Endothelial cell of umbilical vein (primary cell): ENCODE measurements around the gene DNAAF5. TPM values are rescaled to one million over a fixed set of nuclear protein-coding genes. Genes with fewer than 3 reads are reported as not detected.

ENCODE experiments used
- BruUV-seq: library from RNA; stranded (reverse); fragments of 400-500 nt; replicated peaks from 2 replicates; lab custom pipeline; 2021; lab: Mats Ljungman, UMichigan
- CTCF ChIA-PET: fragments of 300-600, 350-600 bp; sonication (Branson Sonifier 250); formaldehyde crosslinking; loops from one replicate; lab custom pipeline; 2021; ENCODE audit warnings: antibody characterized with exemption, inconsistent platforms; lab: Charles Lee
- POLR2A ChIA-PET: fragments of 300-600, 350-600 bp; sonication (Branson Sonifier 250); formaldehyde crosslinking; loops from one replicate; lab custom pipeline; 2021; ENCODE audit warnings: antibody characterized with exemption, inconsistent platforms; lab: Charles Lee
- DNase-seq: peaks from one replicate; pipeline ENCODE4 v3.0.0-alpha.2; 2011; ENCODE audit warnings: low read depth, low spot score
- FAIRE-seq: peaks from 2 replicates; lab custom pipeline; 2011; peaks lifted over from hg19 to GRCh38; lab: Jason Lieb, UNC
- H2AFZ ChIP-seq: 2 replicates; pipeline ENCODE4 v1.6.0; 2012; ENCODE audit warnings: low read depth, low read length, control low read depth, inconsistent platforms
- H3K27ac ChIP-seq: 2 replicates; pipeline ENCODE4 v1.5.1; 2011; ENCODE audit warnings: low read depth, mild to moderate bottlenecking, control low read depth, low read length, moderate library complexity; ENCODE audit not compliant: insufficient read depth
- H3K27me3 ChIP-seq, 2 experiments: 2 replicates each; pipeline versions ENCODE4 v1.6.0 to v1.6.1; 2011; ENCODE audit warnings: low read length in 2 of 2, mixed read lengths in 1 of 2; ENCODE audit not compliant: control insufficient read depth in 2 of 2, insufficient read depth in 2 of 2
- H3K36me3 ChIP-seq, 2 experiments: 2 replicates in 1 of 2; 3 replicates in 1 of 2; pipeline ENCODE4 v1.5.1; 2011; ENCODE audit warnings: low read length in 2 of 2, mild to moderate bottlenecking in 1 of 2, moderate library complexity in 1 of 2; ENCODE audit not compliant: control insufficient read depth in 2 of 2, insufficient read depth in 2 of 2; ENCODE audit errors: extremely low read depth in 1 of 2
- H3K4me1 ChIP-seq: 3 replicates; pipeline ENCODE4 v1.5.1; 2011; ENCODE audit warnings: mild to moderate bottlenecking, low read length; ENCODE audit not compliant: control insufficient read depth, insufficient read depth; ENCODE audit errors: extremely low read depth
- H3K4me2 ChIP-seq: 2 replicates; pipeline ENCODE4 v1.6.1; 2011; ENCODE audit warnings: low read length, control low read depth, mixed read lengths; ENCODE audit not compliant: insufficient read depth
- H3K4me3 ChIP-seq, 3 experiments: fragments of 200-600 bp in 1 of 3; sonication (generic), shearing (Covaris generic) in 1 of 3; replicated peaks in 1 of 3; 2 replicates each; pipeline ENCODE4 v1.5.1; 2011 to 2016; ENCODE audit warnings: control low read depth in 3 of 3, low read length in 3 of 3, mild to moderate bottlenecking in 2 of 3, inconsistent platforms in 1 of 3, low read depth in 1 of 3, moderate library complexity in 1 of 3; ENCODE audit not compliant: insufficient read depth in 1 of 3
- H3K79me2 ChIP-seq: 2 replicates; pipeline ENCODE4 v1.6.0; 2012; ENCODE audit warnings: low read length, inconsistent platforms; ENCODE audit not compliant: control insufficient read depth, insufficient read depth
- H3K9ac ChIP-seq: replicated peaks from 2 replicates; pipeline ENCODE3; 2011; ENCODE audit warnings: low read length, control low read depth; ENCODE audit not compliant: insufficient read depth; ENCODE audit errors: extremely low read depth
- H3K9me1 ChIP-seq: replicated peaks from 3 replicates; pipeline ENCODE4 v1.6.0; 2011; ENCODE audit warnings: mild to moderate bottlenecking, low read length; ENCODE audit not compliant: control insufficient read depth, insufficient read depth; ENCODE audit errors: extremely low read depth
- H3K9me3 ChIP-seq: replicated peaks from 2 replicates; pipeline ENCODE4 v1.5.1; 2012; ENCODE audit warnings: low read length, inconsistent platforms; ENCODE audit not compliant: control insufficient read depth, insufficient read depth
- H4K20me1 ChIP-seq: replicated peaks from 2 replicates; pipeline ENCODE3; 2011; ENCODE audit warnings: mild to moderate bottlenecking, low read length; ENCODE audit not compliant: control insufficient read depth, insufficient read depth; ENCODE audit errors: extremely low read depth
- EZH2 ChIP-seq: IDR thresholded peaks from 2 replicates; pipeline ENCODE4 v1.6.1; 2012; ENCODE audit warnings: borderline replicate concordance, low read depth, mild to moderate bottlenecking, moderate library complexity, low read length, inconsistent platforms; ENCODE audit not compliant: severe bottlenecking
- FOS ChIP-seq: IDR thresholded peaks from 2 replicates; pipeline ENCODE4 v1.6.1; 2011; ENCODE audit warnings: mild to moderate bottlenecking, low read length, moderate library complexity, borderline replicate concordance; ENCODE audit not compliant: insufficient read depth
- GATA2 ChIP-seq: IDR thresholded peaks from 2 replicates; pipeline ENCODE4 v1.7.0; 2011; ENCODE audit warnings: low read depth, mild to moderate bottlenecking, moderate library complexity, mixed read lengths, low read length; ENCODE audit not compliant: insufficient read length, insufficient read depth
- JUN ChIP-seq: IDR thresholded peaks from 2 replicates; pipeline ENCODE4 v1.6.1; 2011; ENCODE audit warnings: borderline replicate concordance, low read depth; ENCODE audit not compliant: insufficient read length, insufficient read depth
- MYC ChIP-seq: IDR thresholded peaks from one replicate; pipeline ENCODE4 v1.6.1; 2011; ENCODE audit warnings: mild to moderate bottlenecking, low read depth, low read length
- POLR2A ChIP-seq: IDR thresholded peaks from 2 replicates; pipeline ENCODE4 v1.6.1; 2012; ENCODE audit warnings: low read depth, mild to moderate bottlenecking, control low read depth, low read length
- POLR2AphosphoS5 ChIP-seq: IDR thresholded peaks from 2 replicates; pipeline ENCODE4 v1.6.1; 2012; ENCODE audit warnings: low read depth, mild to moderate bottlenecking, control low read depth, low read length, moderate library complexity; ENCODE audit not compliant: insufficient read depth
- dilution Hi-C: fragments of 300-500 bp; cut with MboI; formaldehyde crosslinking; loops from one replicate; pipeline ENCODE4 v1.15.0; 2019; ENCODE audit warnings: low sequenced_read_pairs; ENCODE audit not compliant: extremely low pct_ligation_motif_present
- intact Hi-C: fragments of 100-400 bp; cut with micrococcal nuclease; formaldehyde crosslinking; loops from one replicate; pipeline ENCODE4 v1.10.0; 2022
- polyA plus RNA-seq, 4 experiments: library from polyadenylated mRNA; depleted of rRNA in 3 of 4; stranded (reverse) in 3 of 4; unstranded in 1 of 4; fragments of >200 nt; gene quantifications; 2 replicates each; pipeline versions ENCODE4 v1.2.1 to v1.2.3, GENCODE V29; 2011 to 2012; ENCODE audit warnings: missing spikeins in 1 of 4
- total RNA-seq: library from RNA; stranded (reverse); gene quantifications from 2 replicates; pipeline ENCODE4 v1.2.3, GENCODE V29; 2021
- TF ChIP-seq, protein P1 (sequence below), 2 donors: IDR thresholded peaks; 1 replicate in 1 of 2; 2 replicates in 1 of 2; pipeline ENCODE4 v1.5.1; 2011; ENCODE audit warnings: low read length in 2 of 2, mild to moderate bottlenecking in 2 of 2, moderate library complexity in 2 of 2, control low read depth in 1 of 2, inconsistent platforms in 1 of 2, low read depth in 1 of 2; ENCODE audit not compliant: insufficient read depth in 1 of 2; ENCODE audit errors: extremely low read depth in 1 of 2
- TF ChIP-seq, protein P2 (sequence below): IDR thresholded peaks from 2 replicates; pipeline ENCODE4 v1.6.1; 2011; ENCODE audit not compliant: insufficient read depth, insufficient read length

DNAAF5 gene
- total and polyA plus RNA-seq, 2 donors (not counting 3 experiments of a cell fraction or from before 2014, with no cell fraction given), result 49.3 to 65.5 TPM

DNA sequence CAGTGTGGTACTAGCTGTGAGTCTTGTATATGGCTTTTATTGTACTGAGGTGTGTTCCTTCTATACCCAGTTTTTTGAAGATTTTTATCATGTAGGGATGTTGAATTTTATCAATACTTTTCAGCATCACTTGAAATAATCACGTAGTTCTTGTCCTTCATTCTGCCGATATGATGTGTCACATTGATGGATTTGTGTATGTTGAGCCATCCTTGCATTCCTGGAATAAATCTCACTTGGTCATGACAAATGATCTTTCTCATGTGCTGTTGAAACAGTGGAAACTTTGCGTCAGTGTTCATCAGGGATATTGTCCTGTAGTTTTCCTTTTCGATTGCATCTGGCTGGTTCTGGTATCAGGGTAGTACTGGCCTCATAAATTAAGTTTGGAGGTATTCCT, 7.7 kb downstream of the DNAAF5 start:
- Histone ChIP-seq H3K36me3 (peaks cover 0 to 21% of the 10 kb centered on the region in 2 experiments), H3K4me3 (no peak overlapping the region), H3K9me3 (peaks cover 4% of the 10 kb centered on the region), H2AFZ (no peak overlapping the region), H4K20me1 (no peaks in the 10 kb centered on the region), H3K27me3 (no peaks in the 10 kb centered on the region), H3K79me2 (peaks cover 81% of the 10 kb centered on the region), H3K9ac (no peak overlapping the region), H3K9me1 (no peaks in the 10 kb centered on the region), H3K4me1 (no peaks in the 10 kb centered on the region), H3K27ac (no peak overlapping the region), H3K4me2 (no peak overlapping the region)
- DNase-seq, result no peak
- FAIRE-seq, result no peak
- dilution Hi-C loops, result no loop called here
- intact Hi-C loops, result loop anchor here (5.0 kb wide), 1 partner anchor 402 kb away; no protein-coding TSS in a partner anchor
- TF ChIP-seq EZH2 (no peak), POLR2A (no peak), MYC (no peak), FOS (no peak), POLR2AphosphoS5 (no peak), GATA2 (no peak), JUN (no peak)
- TF ChIP-seq, protein P1, sequence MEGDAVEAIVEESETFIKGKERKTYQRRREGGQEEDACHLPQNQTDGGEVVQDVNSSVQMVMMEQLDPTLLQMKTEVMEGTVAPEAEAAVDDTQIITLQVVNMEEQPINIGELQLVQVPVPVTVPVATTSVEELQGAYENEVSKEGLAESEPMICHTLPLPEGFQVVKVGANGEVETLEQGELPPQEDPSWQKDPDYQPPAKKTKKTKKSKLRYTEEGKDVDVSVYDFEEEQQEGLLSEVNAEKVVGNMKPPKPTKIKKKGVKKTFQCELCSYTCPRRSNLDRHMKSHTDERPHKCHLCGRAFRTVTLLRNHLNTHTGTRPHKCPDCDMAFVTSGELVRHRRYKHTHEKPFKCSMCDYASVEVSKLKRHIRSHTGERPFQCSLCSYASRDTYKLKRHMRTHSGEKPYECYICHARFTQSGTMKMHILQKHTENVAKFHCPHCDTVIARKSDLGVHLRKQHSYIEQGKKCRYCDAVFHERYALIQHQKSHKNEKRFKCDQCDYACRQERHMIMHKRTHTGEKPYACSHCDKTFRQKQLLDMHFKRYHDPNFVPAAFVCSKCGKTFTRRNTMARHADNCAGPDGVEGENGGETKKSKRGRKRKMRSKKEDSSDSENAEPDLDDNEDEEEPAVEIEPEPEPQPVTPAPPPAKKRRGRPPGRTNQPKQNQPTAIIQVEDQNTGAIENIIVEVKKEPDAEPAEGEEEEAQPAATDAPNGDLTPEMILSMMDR (IDR thresholded peaks at IDR 0.05; ENCODE audit: extremely low read depth in 1 of 2, insufficient read depth in 1 of 2, low read depth in 1 of 2, low read length in 2 of 2), result no peak
- TF ChIP-seq, protein P2, sequence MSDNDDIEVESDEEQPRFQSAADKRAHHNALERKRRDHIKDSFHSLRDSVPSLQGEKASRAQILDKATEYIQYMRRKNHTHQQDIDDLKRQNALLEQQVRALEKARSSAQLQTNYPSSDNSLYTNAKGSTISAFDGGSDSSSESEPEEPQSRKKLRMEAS, result no peak
- no TSS peak for BruUV-seq
- ChIA-PET POLR2A (no interaction called here), CTCF (no interaction called here)
